ENCODE data around the gene GIPC3. TPM values are rescaled to one million over a fixed set of nuclear protein-coding genes. Genes with fewer than 3 reads are reported as not detected.
"Not testable (repeated sequence)": the region's sequence is repeated elsewhere in the genome, so short reads cannot be mapped to it uniquely, and the experiment has no call there.

GIPC3 gene
- total RNA-seq, 4 donors from 2014 or later = 0.19 to 0.89 (median 0.37) TPM

DNA sequence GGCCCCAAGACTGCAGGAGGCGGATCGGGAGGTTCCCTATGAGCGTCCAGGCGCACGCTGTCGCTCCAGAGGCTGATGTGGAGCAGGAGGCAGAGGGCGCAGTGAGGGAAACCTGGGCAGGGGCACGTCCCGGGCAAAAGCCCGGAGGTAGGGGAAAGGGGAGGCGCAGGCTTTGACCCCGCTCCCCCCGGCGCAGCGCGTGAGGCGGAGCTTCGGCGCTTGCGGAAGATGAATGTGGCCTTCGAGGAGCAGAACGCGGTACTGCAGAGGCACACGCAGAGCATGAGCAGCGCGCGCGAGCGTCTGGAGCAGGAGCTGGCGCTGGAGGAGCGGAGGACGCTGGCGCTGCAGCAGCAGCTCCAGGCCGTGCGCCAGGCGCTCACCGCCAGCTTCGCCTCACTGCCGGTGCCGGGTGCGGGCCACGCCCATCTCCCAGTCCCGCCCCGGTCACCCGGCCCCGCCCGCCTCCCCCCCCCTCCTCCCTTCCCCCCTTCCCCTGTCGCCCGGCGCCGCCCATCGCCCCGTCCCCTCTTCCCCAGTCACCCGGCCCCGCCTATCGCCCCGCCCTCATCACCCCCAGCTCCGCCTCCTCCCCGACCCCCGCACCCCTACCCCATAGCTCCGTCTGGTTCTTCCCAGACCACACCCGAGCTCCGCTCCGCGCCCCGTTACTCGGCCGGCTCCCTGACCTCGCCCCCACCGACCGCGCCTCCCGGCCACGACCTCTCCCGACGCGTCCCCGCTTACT is 8.4 kb upstream of the GIPC3 start:
- Histone ChIP-seq H3K27me3 (no peaks in the 10 kb centered on the region), H3K36me3 (peaks cover 4% of the 10 kb centered on the region), H3K27ac (no peak overlapping the region), H3K4me1 (peaks cover 43% of the 10 kb centered on the region), H3K9me3 (no peaks in the 10 kb centered on the region), H3K4me3 (peak overlapping the region; percentile 40)
- 47% methylated on average over 60 of the region's 78 CpGs for WGBS
- DNase-seq (ENCODE audit: low spot score in 2 of 2) = peak in 1 of 2 donors; percentile 71
- no peak for TF ChIP-seq EP300 (IDR thresholded peaks at IDR 0.05)
- no peak for TF ChIP-seq POLR2AphosphoS5 (IDR thresholded peaks at IDR 0.05)
- no peak for TF ChIP-seq POLR2A (IDR thresholded peaks at IDR 0.05)
- TF ChIP-seq, protein P1, sequence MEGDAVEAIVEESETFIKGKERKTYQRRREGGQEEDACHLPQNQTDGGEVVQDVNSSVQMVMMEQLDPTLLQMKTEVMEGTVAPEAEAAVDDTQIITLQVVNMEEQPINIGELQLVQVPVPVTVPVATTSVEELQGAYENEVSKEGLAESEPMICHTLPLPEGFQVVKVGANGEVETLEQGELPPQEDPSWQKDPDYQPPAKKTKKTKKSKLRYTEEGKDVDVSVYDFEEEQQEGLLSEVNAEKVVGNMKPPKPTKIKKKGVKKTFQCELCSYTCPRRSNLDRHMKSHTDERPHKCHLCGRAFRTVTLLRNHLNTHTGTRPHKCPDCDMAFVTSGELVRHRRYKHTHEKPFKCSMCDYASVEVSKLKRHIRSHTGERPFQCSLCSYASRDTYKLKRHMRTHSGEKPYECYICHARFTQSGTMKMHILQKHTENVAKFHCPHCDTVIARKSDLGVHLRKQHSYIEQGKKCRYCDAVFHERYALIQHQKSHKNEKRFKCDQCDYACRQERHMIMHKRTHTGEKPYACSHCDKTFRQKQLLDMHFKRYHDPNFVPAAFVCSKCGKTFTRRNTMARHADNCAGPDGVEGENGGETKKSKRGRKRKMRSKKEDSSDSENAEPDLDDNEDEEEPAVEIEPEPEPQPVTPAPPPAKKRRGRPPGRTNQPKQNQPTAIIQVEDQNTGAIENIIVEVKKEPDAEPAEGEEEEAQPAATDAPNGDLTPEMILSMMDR (IDR thresholded peaks at IDR 0.05) = no peak

DNA sequence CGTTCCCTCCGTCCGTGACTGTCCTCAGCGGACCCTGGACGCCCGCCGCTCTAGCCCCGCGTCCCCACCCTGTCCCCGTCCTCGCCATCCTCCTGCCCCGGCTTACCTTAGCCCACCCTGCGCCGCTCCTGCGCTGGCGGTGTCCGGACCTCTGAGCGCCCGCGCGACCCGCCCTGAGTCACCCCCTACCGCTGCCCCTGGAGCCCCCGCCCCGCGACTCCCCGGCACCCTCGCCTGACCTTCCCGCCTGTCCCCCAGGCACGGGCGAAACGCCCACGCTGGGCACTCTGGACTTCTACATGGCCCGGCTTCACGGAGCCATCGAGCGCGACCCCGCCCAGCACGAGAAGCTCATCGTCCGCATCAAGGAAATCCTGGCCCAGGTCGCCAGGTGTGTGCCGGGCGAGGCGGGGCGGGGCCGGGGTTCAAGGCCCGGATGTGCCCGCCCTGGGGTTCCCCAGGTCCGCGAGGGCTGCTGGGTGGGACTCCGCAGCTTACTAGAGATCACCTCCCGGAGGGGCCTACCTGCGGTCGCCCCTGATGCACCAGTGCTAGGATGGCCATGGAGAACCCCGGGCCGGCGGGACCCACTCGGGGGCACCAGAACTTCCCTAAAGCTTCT is 7.4 kb upstream of the GIPC3 start:
- Histone ChIP-seq H3K27ac (no peak overlapping the region), H3K27me3 (no peaks in the 10 kb centered on the region), H3K4me1 (peaks cover 37% of the 10 kb centered on the region), H3K9me3 (no peaks in the 10 kb centered on the region), H3K36me3 (peaks cover 4% of the 10 kb centered on the region), H3K4me3 (peak overlapping the region; percentile 40)
- 65% methylated on average over 40 of the region's 60 CpGs for WGBS
- DNase-seq (ENCODE audit: low spot score in 2 of 2) = peak in 1 of 2 donors; percentile 71
- TF ChIP-seq EP300 (IDR thresholded peaks at IDR 0.05) (no peak), POLR2AphosphoS5 (IDR thresholded peaks at IDR 0.05) (no peak), POLR2A (IDR thresholded peaks at IDR 0.05) (no peak)
- TF ChIP-seq, protein P1 (IDR thresholded peaks at IDR 0.05) = no peak

DNA sequence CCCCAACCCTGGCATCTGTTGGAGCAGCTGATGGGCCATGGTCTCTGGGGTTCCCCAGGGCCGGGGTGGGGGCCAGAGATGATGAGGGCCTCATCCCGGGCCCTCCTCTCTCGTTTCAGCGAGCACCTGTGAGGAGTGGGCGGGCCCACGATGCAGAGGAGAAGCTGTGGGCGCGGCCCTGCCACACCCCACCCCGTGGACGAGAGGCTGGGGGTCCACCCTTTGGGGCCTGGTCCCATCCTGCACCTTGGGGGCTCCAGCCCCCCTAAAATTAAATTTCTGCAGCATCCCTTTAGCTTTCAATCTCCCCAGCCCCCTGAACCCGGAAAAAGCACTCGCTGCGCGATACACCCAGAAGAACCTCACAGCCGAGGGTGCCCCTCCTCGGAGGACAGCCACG is 6.9 kb upstream of the GIPC3 start:
- no peak overlapping the region for H3K4me3 ChIP-seq
- no peak overlapping the region for H3K27ac ChIP-seq
- peaks cover under 1% of the 10 kb centered on the region for H3K27me3 ChIP-seq
- H3K4me1 ChIP-seq = peaks cover 35% of the 10 kb centered on the region
- peaks cover 4% of the 10 kb centered on the region for H3K36me3 ChIP-seq
- TF ChIP-seq, protein P1 (IDR thresholded peaks at IDR 0.05) = no peak
- TF ChIP-seq POLR2A (IDR thresholded peaks at IDR 0.05) (no peak), POLR2AphosphoS5 (IDR thresholded peaks at IDR 0.05) (no peak), EP300 (IDR thresholded peaks at IDR 0.05) (no peak)
- WGBS = 80% methylated on average over 1 of the region's 17 CpGs
- DNase-seq (ENCODE audit: low spot score in 2 of 2) = no peak
- no peaks in the 10 kb centered on the region for H3K9me3 ChIP-seq

DNA sequence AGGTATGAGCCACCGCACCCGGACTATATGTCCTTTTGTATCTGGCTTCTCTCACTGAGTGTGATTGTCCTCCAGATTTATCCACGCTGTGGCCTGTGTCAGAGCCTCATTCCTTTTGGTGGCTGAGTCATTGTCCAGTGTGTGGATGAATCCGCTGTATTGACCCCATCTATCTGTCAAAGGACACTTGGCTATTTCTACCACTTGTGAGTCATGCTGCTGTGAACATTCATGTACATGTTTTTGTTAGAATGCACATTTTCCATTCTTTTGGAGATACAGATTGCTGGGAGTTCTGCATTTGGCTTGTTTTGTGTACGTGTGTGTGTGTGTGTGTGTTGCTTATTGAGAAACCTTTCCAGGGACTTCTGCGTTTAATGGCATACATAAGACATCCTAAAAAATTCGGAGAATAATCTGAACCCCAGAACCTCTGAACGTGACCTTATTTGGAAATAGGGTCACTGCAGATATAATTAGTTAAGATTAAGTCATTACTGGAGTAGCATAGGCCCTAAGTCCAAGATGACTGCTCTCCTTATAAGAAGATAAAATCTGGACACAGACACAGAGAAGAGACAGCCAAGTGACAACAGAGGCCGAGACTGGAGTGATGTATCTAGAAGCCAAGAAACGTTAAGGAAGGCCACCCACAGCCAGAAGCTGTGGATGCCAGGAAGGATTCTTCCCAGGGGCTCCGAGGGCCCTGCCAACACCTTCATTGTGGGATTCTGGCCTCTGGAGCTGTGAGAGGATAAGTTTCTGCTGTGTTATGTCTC is 4.9 kb upstream of the GIPC3 start:
- 49% methylated on average over 11 of the region's 11 CpGs for WGBS
- no peak for DNase-seq (ENCODE audit: low spot score in 2 of 2)
- Histone ChIP-seq H3K4me3 (no peak overlapping the region), H3K4me1 (peaks cover 27% of the 10 kb centered on the region), H3K9me3 (no peaks in the 10 kb centered on the region), H3K27ac (no peak overlapping the region), H3K36me3 (peaks cover under 1% of the 10 kb centered on the region), H3K27me3 (peaks cover 8% of the 10 kb centered on the region)
- TF ChIP-seq EP300 (IDR thresholded peaks at IDR 0.05) = no peak

DNA sequence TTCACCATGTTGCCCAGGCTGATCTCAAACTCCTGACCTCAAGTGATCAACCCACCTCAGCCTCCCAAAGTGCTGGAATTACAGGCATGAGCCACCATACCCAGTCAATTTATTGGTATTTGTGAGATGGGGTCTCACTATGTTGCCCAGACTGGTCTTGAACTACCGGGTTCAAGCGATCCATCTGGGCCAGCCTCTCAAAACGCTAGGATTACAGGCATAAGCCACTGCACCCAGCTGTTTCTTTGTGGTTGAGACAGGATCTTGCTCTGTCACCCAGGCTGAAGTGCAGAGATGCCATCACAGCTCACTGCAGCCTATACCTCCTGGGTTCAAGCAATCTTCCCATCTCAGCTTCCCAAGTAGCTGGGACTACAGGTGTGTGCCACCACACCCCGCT is 3.5 kb upstream of the GIPC3 start:
- not testable (repeated sequence) for H3K36me3 ChIP-seq; H3K4me3 ChIP-seq; H3K27ac ChIP-seq; DNase-seq (ENCODE audit: low spot score in 2 of 2); H3K9me3 ChIP-seq
- peaks cover 27% of the 10 kb centered on the region for H3K4me1 ChIP-seq
- peaks cover 23% of the 10 kb centered on the region for H3K27me3 ChIP-seq
- WGBS = 90% methylated on average over 4 of the region's 4 CpGs

DNA sequence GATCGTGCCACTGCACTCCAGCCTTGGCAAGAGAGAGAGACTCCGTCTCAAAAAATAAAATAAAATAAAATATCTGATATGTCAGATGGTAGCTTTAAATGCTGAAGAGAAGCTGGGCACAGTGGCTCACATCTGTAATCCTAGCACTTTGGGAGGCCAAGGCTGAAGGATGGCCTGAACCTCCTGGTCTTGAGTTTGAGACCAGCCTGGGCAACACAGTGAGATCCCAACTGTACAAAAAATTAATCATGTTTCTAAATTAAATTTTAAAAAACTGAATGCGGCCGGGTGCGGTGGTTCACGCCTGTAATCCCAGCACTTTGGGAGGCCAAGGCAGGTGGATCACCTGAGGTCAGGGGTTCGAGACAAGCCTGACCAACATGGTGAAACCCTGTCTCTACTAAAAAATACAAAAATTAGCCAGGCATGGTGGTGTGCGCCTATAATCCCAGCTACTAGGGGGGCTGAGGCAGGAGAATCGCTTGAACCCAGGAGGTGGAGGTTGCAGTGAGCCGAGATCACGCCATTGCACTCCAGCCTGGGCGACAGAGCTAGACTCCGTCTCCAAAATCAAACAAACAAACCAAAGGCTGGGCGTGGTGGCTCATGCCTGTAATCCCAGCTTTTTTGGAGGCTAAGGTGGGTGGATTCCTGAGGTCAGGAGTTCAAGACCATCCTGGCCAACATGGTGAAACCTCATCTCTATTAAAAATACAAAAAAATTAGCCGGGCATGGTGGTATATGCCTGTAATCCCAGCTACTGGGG is 1.1 kb upstream of the GIPC3 start:
- H3K27ac ChIP-seq; DNase-seq (ENCODE audit: low spot score in 2 of 2); H3K4me3 ChIP-seq; H3K36me3 ChIP-seq; H3K9me3 ChIP-seq: not testable (repeated sequence)
- peaks cover 21% of the 10 kb centered on the region for H3K4me1 ChIP-seq
- WGBS = 91% methylated on average over 15 of the region's 15 CpGs
- peaks cover 25% of the 10 kb centered on the region for H3K27me3 ChIP-seq
